GM12878 (cell line): ENCODE results near the gene FHIP2A. TPM values are rescaled to one million over a fixed set of nuclear protein-coding genes. Genes with fewer than 3 reads are reported as not detected.

ENCODE experiments used
- ATAC-seq: fragments of 200-7000 bp; cut with Tn5 transposase; 3 replicates; pipeline ENCODE4 v1.9.1; 2020; ENCODE audit warnings: mild to moderate bottlenecking, moderate library complexity
- BruUV-seq: library from RNA; stranded (reverse); fragments of 400-500 nt; replicated peaks from 2 replicates; lab custom pipeline; 2021; lab: Mats Ljungman, UMichigan
- CTCF ChIA-PET: fragments of 300-600 bp; sonication (Branson Sonifier 250); formaldehyde crosslinking; extraction: SDS; loops from one replicate; lab custom pipeline; 2021; ENCODE audit warnings: inconsistent platforms; lab: Yijun Ruan, JAX
- POLR2A ChIA-PET: fragments of 350-600 bp; formaldehyde crosslinking; extraction: SDS; loops from one replicate; lab custom pipeline; 2021; ENCODE audit warnings: inconsistent platforms; lab: Charles Lee
- RAD21 ChIA-PET: fragments of 300-600 bp; sonication (Branson Sonifier 250); formaldehyde crosslinking; loops from one replicate; lab custom pipeline; 2023; ENCODE audit warnings: antibody characterized with exemption; ENCODE audit not compliant: unreplicated experiment; lab: Charles Lee
- SMC1A ChIA-PET: fragments of 300-600 bp; sonication (Branson Sonifier 250); formaldehyde crosslinking; loops from one replicate; lab custom pipeline; 2023; ENCODE audit not compliant: unreplicated experiment, uncharacterized antibody; lab: Charles Lee
- DNase-seq: peaks from one replicate; pipeline ENCODE4 v3.0.0-alpha.2; 2011; ENCODE audit warnings: low read depth, low spot score
- FAIRE-seq: peaks from 3 replicates; lab custom pipeline; 2011; peaks lifted over from hg19 to GRCh38; lab: Jason Lieb, UNC
- H2AFZ ChIP-seq: 2 replicates; pipeline ENCODE4 v1.6.0; 2011; ENCODE audit warnings: low read depth, low read length, control low read depth; ENCODE audit not compliant: control insufficient read depth
- H3K27ac ChIP-seq: 2 replicates; pipeline ENCODE4 v1.5.1; 2011; ENCODE audit warnings: control low read depth; ENCODE audit not compliant: control insufficient read depth, insufficient read depth
- H3K27me3 ChIP-seq, 2 experiments: replicated peaks in 1 of 2; 2 replicates each; pipeline versions ENCODE4 v1.6.0 to v1.6.1; 2011; ENCODE audit warnings: low read length in 1 of 2; ENCODE audit not compliant: control insufficient read depth in 2 of 2, insufficient read depth in 2 of 2
- H3K36me3 ChIP-seq, 2 experiments: 2 replicates each; pipeline ENCODE4 v1.5.1; 2011; ENCODE audit warnings: low read length in 1 of 2; ENCODE audit not compliant: control insufficient read depth in 2 of 2, insufficient read depth in 2 of 2
- H3K4me1 ChIP-seq: 2 replicates; pipeline ENCODE4 v1.6.1; 2011; ENCODE audit warnings: mild to moderate bottlenecking, low read length, moderate library complexity, mixed read lengths; ENCODE audit not compliant: control insufficient read depth, insufficient read depth
- H3K4me2 ChIP-seq: 2 replicates; pipeline ENCODE4 v1.6.0; 2011; ENCODE audit warnings: control low read depth; ENCODE audit not compliant: control insufficient read depth, insufficient read depth
- H3K4me3 ChIP-seq: fragments of 200-600 bp; sonication (generic); 2 replicates; pipeline ENCODE4 v1.5.1; 2016
- H3K79me2 ChIP-seq: 2 replicates; pipeline ENCODE4 v1.6.0; 2011; ENCODE audit warnings: low read length; ENCODE audit not compliant: control insufficient read depth, insufficient read depth
- H3K9ac ChIP-seq: 2 replicates; pipeline ENCODE4 v1.8.0; 2011; ENCODE audit warnings: low read length, control low read depth, mixed read lengths; ENCODE audit not compliant: control insufficient read depth, insufficient read depth
- H3K9me3 ChIP-seq: replicated peaks from 3 replicates; pipeline ENCODE4 v1.5.1; 2011; ENCODE audit warnings: mild to moderate bottlenecking, low read length; ENCODE audit not compliant: control insufficient read depth, insufficient read depth
- H4K20me1 ChIP-seq: 2 replicates; pipeline ENCODE4 v1.6.0; 2011; ENCODE audit not compliant: control insufficient read depth, insufficient read depth
- DPF2 ChIP-seq: fragments of 450-650 bp; IDR thresholded peaks from 2 replicates; pipeline ENCODE4 v1.6.1; 2017; ENCODE audit warnings: mild to moderate bottlenecking
- GATAD2B ChIP-seq: fragments of 450-650 bp; conservative IDR thresholded peaks from 2 replicates; pipeline ENCODE4 v1.6.1; 2017; ENCODE audit warnings: low read depth, mild to moderate bottlenecking, moderate library complexity
- IKZF1 ChIP-seq: fragments of 450-650 bp; conservative IDR thresholded peaks from 2 replicates; pipeline ENCODE4 v1.6.1; 2017; ENCODE audit warnings: antibody characterized with exemption, mild to moderate bottlenecking
- IRF4 ChIP-seq: IDR thresholded peaks from 2 replicates; pipeline ENCODE4 v1.6.1; 2011; ENCODE audit warnings: low read depth, low read length
- LARP7 ChIP-seq: fragments of 450-650 bp; IDR thresholded peaks from 2 replicates; pipeline ENCODE4 v1.6.1; 2017; ENCODE audit warnings: mild to moderate bottlenecking
- NR2F1 ChIP-seq: fragments of 450-650 bp; conservative IDR thresholded peaks from 2 replicates; pipeline ENCODE4 v1.6.1; 2017; ENCODE audit warnings: mild to moderate bottlenecking
- NRF1 ChIP-seq: conservative IDR thresholded peaks from 2 replicates; pipeline ENCODE4 v1.6.1; 2011; ENCODE audit warnings: mild to moderate bottlenecking, low read depth, low read length, improper control_type of control experiment
- RELA ChIP-seq: fragments of 450-650 bp; IDR thresholded peaks from 2 replicates; pipeline ENCODE4 v1.8.0; 2014; ENCODE audit warnings: borderline replicate concordance; ENCODE audit not compliant: partially characterized antibody
- SMARCA5 ChIP-seq: fragments of 450-650 bp; IDR thresholded peaks from 2 replicates; pipeline ENCODE4 v1.6.1; 2017; ENCODE audit warnings: mild to moderate bottlenecking
- ZNF207 ChIP-seq: fragments of 450-650 bp; IDR thresholded peaks from 2 replicates; pipeline ENCODE4 v1.6.1; 2014; ENCODE audit warnings: antibody characterized with exemption, mild to moderate bottlenecking, borderline replicate concordance
- WGBS: methylation state at CpG from one replicate; pipeline ENCODE4 v1.1.6; 2016; ENCODE audit warnings: low lambda C conversion rate; ENCODE audit not compliant: insufficient replicate concordance, insufficient coverage; ENCODE audit errors: missing lambda C conversion rate; 5-methylcytosine and 5-hydroxymethylcytosine counted together
- in situ Hi-C: fragments of 300-500 bp; cut with MboI; formaldehyde crosslinking; loops from 9 replicates; pipeline ENCODE4 v1.14.3; 2018; ENCODE audit warnings: mixed read lengths
- intact Hi-C: fragments of 100-400 bp; cut with micrococcal nuclease; formaldehyde crosslinking; loops from one replicate; pipeline ENCODE4 v1.14.2; 2022; ENCODE audit not compliant: unreplicated experiment
- polyA plus RNA-seq, 11 experiments: library from polyadenylated mRNA; depleted of rRNA in 4 of 11; unstranded in 6 of 11; stranded (reverse) in 5 of 11; fragments of >200 nt; fragmentation: Nextera tagmentation in 4 of 11; fragmentation: Illumina TruSeq in 1 of 11; extraction: Ambion mirVana in 4 of 11; extraction: Trizol in 1 of 11; gene quantifications; 1 replicate in 1 of 11; 2 replicates in 10 of 11; pipeline versions ENCODE4 v1.2.1 to v1.2.3, GENCODE V29; 2011 to 2016; ENCODE audit warnings: inconsistent platforms in 2 of 11, missing spikeins in 2 of 11, low read depth in 1 of 11
- total RNA-seq, 4 experiments: library from RNA; depleted of rRNA in 3 of 4; stranded (reverse); fragments of >200 nt in 3 of 4; fragmentation: Illumina TruSeq in 1 of 4; extraction: Trizol in 1 of 4; gene quantifications; 2 replicates each; pipeline versions ENCODE4 v1.2.1 to v1.2.3, GENCODE V29; 2013 to 2021
- TF ChIP-seq, protein P1 (sequence below): IDR thresholded peaks from 2 replicates; pipeline ENCODE4 v1.6.1; 2012; ENCODE audit warnings: low read depth, low read length, improper control_type of control experiment

The FHIP2A gene
- total and polyA plus RNA-seq, 10 of the 15 experiments (the other 5 are each of a cell fraction or from before 2014, with no cell fraction given) = 6.8 to 30.4 (median 17.0) TPM

DNA sequence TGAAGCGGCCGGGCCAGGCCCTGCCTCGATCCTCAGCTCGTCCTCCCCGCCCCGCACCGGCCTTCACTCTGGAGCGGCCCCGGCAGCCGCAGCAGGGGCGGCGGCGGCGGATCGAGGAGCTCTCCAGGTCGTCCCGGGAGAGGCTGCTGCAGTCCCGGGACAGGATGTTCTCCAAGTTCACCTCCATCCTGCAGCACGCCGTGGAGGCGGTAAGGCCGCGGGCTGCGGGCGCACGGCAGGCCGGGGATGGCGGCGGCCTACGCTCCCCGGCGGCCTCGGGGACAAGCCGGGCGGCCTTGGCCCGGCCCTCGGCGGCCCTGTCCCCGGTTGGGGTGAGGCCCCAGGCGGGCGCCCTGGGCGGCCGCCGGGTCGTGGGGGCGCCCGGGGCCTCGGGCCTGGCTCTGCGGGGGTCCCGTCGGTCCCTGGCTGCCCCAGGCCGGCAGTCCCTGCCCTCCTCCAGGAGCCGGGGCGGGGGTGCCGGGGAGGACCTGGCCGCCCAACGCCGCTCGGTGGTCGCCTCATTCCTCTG is 399 bp downstream of the FHIP2A start:
- peaks cover 21% of the 10 kb centered on the region for H3K4me1 ChIP-seq
- H3K9ac ChIP-seq = peak overlapping the region; percentile 86
- RAD21 ChIA-PET = interaction anchor here (0.8 to 2.2 kb wide), 7 partner anchors 8 to 308 kb away, joined by 3 to 10 read pairs (median 5); no protein-coding TSS in a partner anchor
- 0 out of 2 replicates have a peak, but pooled peaks have one; percentile 9 for TF ChIP-seq SMARCA5
- peak; percentile 92 for TF ChIP-seq GATAD2B
- 0 out of 2 replicates have a peak, but pooled peaks have one; percentile 27 for TF ChIP-seq NR2F1
- peak; percentile 86 for TF ChIP-seq LARP7
- TF ChIP-seq, protein P1, sequence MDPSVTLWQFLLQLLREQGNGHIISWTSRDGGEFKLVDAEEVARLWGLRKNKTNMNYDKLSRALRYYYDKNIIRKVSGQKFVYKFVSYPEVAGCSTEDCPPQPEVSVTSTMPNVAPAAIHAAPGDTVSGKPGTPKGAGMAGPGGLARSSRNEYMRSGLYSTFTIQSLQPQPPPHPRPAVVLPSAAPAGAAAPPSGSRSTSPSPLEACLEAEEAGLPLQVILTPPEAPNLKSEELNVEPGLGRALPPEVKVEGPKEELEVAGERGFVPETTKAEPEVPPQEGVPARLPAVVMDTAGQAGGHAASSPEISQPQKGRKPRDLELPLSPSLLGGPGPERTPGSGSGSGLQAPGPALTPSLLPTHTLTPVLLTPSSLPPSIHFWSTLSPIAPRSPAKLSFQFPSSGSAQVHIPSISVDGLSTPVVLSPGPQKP = no peak
- TF ChIP-seq IRF4 = no peak
- TF ChIP-seq NRF1 = no peak
- TF ChIP-seq ZNF207 = 0 out of 2 replicates have a peak, but pooled peaks have one; percentile 27
- peak; percentile 77; the same call in 1 of the 2 replicates for TF ChIP-seq DPF2
- TF ChIP-seq RELA = peak; percentile 14
- 0 out of 2 replicates have a peak, but pooled peaks have one; percentile 29 for TF ChIP-seq IKZF1
- peak overlapping the region; percentile 80 for H3K27ac ChIP-seq
- CTCF ChIA-PET = interaction anchor here (0.5 to 3.6 kb wide), 20 partner anchors 9 to 518 kb away, joined by 3 to 27 read pairs (median 4); partner anchors contain the start of gene TRUB1
- no peaks in the 10 kb centered on the region for H3K27me3 ChIP-seq
- intact Hi-C loops = loop anchor here (5.0 kb wide), 1 partner anchor 125 kb away; no protein-coding TSS in a partner anchor
- no peaks in the 10 kb centered on the region for H3K9me3 ChIP-seq
- FAIRE-seq (no peak), ATAC-seq (peak; percentile 61), DNase-seq (no peak)
- in situ Hi-C loops = loop anchor here (25.0 kb wide), 1 partner anchor 1135 kb away; the partner anchor contains the start of gene CASP7
- H3K4me2 ChIP-seq = 0 out of 2 replicates have a peak overlapping the region, but pooled peaks have one; percentile 25
- peak overlapping the region; percentile 75 for H3K4me3 ChIP-seq
- no peaks in the 10 kb centered on the region for H4K20me1 ChIP-seq
- no peaks in the 10 kb centered on the region for H3K36me3 ChIP-seq
- peaks cover 53% of the 10 kb centered on the region for H3K79me2 ChIP-seq
- 1% methylated on average over 31 of the region's 60 CpGs for WGBS
- peak overlapping the region; percentile 74 for H2AFZ ChIP-seq
- no TSS peak for BruUV-seq
- POLR2A ChIA-PET = interaction anchor here (0.9 to 1.8 kb wide), 3 partner anchors 9 to 12 kb away, joined by 3 to 5 read pairs (median 4); no protein-coding TSS in a partner anchor
- SMC1A ChIA-PET = interaction anchor here (0.9 to 1.6 kb wide), 5 partner anchors 9 to 272 kb away, joined by 3 to 4 read pairs (median 3); no protein-coding TSS in a partner anchor
